ENCODE results near the gene IQCE. TPM values are rescaled to one million over a fixed set of nuclear protein-coding genes. Genes with fewer than 3 reads are reported as not detected.

IQCE gene
- total RNA-seq, 4 donors from 2014 or later: 10.5 to 18.6 (median 12.8) TPM

DNA sequence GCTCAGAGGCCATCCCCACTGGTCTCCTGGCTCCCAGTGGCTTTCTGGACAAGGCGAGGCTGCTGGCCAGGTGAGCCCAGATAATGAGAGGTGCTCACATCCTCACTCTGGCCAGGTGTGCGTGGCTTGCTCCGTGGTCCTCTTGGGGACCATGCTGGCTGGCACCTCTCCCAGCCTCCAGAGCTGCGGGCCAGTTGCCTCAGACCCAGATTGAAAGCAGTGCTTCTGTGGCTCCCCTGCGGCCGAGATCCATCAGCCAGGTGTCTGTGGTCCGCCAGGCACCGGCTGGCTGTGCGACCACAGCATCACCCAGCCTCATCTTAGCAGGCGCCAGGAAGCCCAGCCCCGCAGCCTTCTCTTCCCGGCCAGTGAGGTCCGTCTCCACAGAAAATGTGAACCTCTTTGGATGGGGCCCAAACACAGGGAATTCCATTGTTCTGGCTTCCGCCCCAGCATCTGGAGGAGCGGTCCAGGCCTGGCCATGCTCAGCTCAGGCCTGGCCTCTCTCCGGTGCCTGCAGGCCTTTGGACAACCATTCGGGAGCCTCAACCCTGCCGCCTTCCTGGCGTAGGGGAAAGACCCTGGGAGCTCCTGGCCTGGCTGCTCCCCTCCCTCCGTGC, 67.8 kb downstream of the IQCE start:
- DNase-seq (ENCODE audit: low spot score in 2 of 2): no peak
- no peak for TF ChIP-seq POLR2A (IDR thresholded peaks at IDR 0.05)
- intact Hi-C loops (cut with DNase I; ENCODE audit: low total_unique reads): no loop called here
- WGBS, 2 donors: 55 to 75% methylated on average over 16 to 20 of the region's 20 CpGs
- no peak overlapping the region for H3K4me3 ChIP-seq (ENCODE audit: low read depth, poor library complexity, severe bottlenecking)

DNA sequence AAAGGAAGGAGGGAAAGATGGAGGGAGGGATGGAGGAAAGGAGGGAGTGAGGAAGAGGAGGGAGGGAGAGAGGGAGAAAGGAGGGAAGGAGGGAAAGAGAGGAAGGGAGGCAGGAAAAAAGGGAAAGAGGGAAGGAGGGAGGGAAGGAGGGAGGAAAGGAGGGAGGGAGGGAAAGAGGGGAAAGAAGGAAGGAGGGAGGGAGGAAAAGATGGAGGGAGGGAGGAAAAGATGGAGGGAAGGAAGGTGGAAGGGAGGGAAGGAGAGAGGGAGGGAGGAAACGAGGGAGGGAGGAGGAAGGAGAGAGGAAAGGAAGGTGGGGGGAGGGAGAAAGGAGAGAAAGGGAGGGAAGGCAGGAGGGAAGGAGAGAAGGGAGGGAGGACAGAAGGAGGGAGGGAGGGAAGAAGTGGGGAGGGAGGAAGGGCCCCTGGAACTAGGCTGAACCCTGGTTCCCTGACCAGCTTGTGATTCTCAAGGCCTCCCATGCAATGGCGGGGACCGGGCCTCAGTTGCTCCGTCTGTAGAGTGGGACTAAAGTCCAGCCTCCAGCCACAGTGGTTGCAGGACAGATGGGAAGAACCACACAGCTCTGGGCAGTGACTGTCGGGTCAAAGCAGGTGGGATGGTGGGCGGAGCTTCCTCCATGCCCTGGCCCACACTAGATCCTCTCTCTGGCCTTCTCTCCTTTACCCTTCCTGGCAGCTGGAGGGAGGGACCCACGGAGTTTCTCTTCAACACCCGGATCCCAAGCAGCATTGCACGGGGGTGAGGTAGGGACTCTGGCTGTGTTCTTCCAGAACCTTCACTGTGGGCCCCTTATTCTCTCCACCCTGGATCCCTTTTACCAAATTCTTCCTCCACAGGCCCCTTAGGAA, 68.7 kb downstream of the IQCE start:
- TF ChIP-seq POLR2A (IDR thresholded peaks at IDR 0.05) (no peak), CTCF (IDR thresholded peaks at IDR 0.05) (no peak)
- intact Hi-C loops (cut with DNase I; ENCODE audit: low total_unique reads): no loop called here
- H3K4me3 ChIP-seq (ENCODE audit: low read depth, poor library complexity, severe bottlenecking): no peak overlapping the region
- DNase-seq (ENCODE audit: low spot score in 2 of 2): no peak
- WGBS, 2 donors: 85 to 89% methylated on average over 9 of the region's 9 CpGs

DNA sequence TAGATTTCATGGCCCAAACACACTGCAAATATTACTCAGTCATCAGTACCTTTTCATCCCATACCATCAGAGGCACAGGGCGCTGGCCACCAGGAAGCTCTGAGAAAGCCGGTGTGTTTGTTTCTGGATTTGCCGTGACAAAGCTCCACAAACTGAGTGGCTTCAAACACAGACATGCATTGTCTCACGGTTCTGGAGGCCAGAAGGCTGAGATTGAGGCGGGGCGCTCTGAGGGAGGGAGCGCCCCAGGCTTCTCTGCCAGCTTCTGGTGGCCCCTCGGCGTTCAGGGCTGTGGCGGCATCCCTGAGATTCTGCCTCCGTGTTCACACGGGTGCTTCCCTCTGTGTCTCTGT, 69.3 kb downstream of the IQCE start:
- intact Hi-C loops (cut with DNase I; ENCODE audit: low total_unique reads): no loop called here
- TF ChIP-seq POLR2A (IDR thresholded peaks at IDR 0.05) (no peak), CTCF (IDR thresholded peaks at IDR 0.05) (no peak)
- no peak overlapping the region for H3K4me3 ChIP-seq (ENCODE audit: low read depth, poor library complexity, severe bottlenecking)
- WGBS, 2 donors: 69 to 71% methylated on average over 11 to 12 of the region's 12 CpGs
- DNase-seq (ENCODE audit: low spot score in 2 of 2): no peak

DNA sequence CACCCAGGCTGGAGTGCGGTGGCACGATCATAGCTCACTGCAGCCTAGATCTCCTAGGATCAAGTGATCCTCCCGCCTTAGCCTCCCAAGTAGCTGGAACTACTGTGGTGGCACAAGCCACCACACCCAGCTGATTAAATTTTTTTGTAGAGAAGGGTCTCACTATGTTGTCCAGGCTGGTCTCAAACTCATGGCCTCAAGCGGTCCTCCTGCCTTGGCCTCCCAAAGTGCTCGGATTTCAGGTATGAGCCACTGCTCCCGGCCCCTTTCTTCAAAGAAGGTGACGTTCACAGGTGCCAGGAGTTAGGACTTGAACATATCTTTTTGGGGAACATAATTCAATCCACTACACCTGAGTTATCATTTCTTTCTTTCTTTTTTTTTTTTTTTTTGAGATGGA, 70.1 kb downstream of the IQCE start:
- intact Hi-C loops (cut with DNase I; ENCODE audit: low total_unique reads): no loop called here
- no peak for TF ChIP-seq POLR2A (IDR thresholded peaks at IDR 0.05)
- no peak for TF ChIP-seq CTCF (IDR thresholded peaks at IDR 0.05)
- no peak overlapping the region for H3K4me3 ChIP-seq (ENCODE audit: low read depth, poor library complexity, severe bottlenecking)
- DNase-seq (ENCODE audit: low spot score in 2 of 2): no peak
- 94 to 98% methylated on average over 7 of the region's 7 CpGs for WGBS, 2 donors

GRCh38 chr7:2629746-2630681, 71.2 kb downstream of the IQCE start:
- 34 to 44% methylated on average over 20 to 21 of the region's 21 CpGs for WGBS, 2 donors
- no peak for DNase-seq (ENCODE audit: low spot score in 2 of 2)
- TF ChIP-seq POLR2A (IDR thresholded peaks at IDR 0.05): no peak
- TF ChIP-seq CTCF (IDR thresholded peaks at IDR 0.05): no peak
- H3K4me3 ChIP-seq (ENCODE audit: low read depth, poor library complexity, severe bottlenecking): no peak overlapping the region
- intact Hi-C loops (cut with DNase I; ENCODE audit: low total_unique reads): no loop called here
